Measurements from ENCODE around the gene LOXHD1.

Gene LOXHD1

DNA sequence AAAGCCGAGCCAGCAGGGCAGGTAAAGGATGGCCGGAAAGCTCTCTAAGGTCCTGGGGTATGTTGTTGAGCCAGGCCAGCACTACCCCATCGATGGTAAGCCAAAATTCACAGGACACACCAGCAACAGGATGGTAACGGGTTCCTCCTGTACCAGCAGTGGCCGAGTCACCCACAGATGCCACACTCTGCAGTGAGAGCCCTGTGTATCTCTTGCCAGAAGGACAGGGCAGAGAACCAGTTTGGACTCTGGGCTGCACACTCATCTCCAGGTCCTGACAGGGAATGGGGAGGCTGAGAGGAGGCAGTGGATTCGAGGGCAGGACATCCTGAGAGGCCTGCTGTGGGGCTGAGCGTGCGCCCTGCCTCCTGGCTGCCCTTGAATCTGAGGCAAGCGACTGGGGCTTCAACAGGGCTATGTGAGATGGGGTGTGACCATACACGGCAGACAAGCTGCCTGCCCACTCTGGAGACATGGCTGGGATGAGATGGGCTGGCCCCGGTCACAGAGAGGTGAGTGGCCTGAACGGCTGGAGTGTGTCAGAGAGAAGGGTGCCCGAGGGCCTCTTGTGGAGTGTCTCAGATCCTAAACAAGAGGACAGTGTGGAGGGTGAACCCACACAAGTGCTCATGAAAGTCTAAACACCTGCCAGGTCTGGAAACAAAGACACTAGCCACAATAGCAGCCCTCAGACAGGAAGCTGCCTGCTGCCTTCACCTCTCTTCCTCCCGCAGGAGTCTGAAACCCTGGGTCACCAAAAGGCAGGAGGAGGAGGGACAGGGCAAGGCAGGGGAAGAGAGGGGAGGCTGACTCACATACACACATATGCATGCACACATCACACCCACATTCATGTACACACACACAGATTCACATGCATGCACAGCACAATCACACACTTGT, 182.3 kb downstream of the LOXHD1 start:
- DNase-seq: no peak

DNA sequence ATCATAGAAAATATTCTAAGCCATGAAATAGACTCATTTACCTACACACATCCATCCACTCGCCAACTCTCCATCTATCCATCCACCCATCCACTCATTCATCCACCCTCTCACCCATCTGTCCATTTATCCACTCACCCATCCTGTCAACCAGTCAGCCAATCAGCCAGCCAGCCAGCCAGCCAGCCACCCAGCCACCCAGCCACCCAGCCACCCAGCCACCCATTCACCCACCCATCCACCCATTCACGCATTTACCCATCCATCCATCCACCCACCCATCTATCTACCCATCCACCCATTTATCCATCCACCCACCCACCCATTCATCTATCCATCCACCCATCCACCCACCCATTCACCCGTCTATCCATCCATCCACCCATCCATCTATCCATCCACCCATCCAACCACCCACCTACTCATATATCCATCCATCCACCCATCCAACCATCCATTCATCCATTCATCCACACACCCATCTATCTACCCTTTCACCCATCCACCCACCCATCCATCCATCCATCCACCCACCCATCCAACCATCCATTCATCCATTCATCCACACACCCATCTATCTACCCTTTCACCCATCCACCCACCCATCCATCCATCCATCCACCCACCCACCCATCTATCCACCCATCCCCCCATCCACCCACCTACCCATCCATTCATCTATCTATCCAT, 185.1 kb downstream of the LOXHD1 start:
- DNase-seq: no peak

- DNase-seq: no peak
Measured at GRCh38 chr18:46470714-46471113, 186.3 kb downstream of the LOXHD1 start.

DNA sequence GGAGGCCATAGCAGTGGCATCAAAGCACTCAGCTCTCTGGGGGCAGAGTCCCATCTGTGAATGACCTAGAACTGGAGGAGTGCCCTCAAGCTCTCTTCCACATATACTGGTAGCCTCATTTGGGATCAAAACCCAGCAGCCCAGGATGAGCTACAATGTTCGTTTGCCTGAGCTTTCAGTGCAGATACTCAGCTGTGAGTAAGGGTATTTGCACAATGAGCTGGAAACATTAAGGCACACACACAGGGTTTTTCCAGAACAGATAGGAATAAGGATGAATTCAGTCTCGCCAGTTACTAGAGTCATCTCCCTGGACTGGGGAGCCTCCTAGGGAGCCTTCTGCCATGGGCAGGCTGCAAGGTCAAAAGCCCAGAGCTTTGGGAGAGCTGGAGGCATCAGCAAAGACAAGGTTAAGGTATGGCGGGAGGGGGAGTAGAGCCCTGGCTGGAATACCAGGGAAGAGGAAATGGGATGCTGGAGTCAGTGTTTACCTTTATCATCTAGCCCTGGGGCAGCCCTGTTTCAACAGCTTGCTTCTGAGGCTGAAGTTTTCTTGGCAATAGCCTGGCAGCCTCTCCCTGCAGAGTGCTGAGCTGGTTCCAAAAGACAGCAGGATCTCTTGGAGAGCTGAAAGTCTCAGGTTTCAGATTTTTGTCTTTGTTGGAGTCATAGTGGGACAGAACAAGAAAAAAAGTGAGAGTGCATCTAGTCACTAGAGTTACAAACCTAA, 187.7 kb downstream of the LOXHD1 start:
- DNase-seq: no peak

DNA sequence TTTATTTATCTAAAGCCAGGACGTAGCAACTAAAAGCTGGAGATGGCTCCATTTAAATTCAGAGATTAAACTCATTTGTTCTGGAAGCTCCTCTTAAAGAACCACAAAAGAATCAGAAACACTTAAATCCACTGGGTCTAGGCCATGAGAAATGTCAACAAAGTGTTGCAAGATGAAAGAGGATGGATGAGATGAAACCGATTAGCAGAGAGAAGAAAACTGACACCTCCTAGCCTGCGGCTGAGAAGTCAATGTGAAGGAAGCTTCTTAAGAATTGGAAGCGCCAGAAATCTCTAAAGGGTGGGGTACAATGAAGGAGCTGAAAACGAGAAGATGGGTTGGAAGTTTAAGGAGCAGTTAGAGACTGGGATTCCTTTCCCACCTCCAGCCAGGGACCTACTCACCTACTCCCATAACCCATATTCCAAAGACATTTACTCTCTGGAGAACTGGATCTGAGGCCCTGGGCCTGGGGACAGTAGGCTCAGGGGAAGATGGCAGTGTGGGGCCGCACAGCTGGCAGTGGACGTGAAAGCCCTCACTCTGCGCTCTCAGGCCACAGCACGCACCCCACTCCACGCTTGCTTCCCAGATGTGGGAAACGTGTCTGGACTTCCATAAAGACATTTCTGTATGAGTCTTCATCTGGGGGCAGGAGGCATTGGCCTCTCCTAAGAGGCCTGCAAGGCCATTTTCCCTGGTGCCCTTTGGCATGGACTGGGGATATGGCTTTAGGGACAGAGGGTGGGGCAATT, 188.4 kb downstream of the LOXHD1 start:
- no peak for DNase-seq

GRCh38 chr18:46466234-46467160, 190.5 kb downstream of the LOXHD1 start:
- no peak for DNase-seq

GRCh38 chr18:46464926-46465655, 191.9 kb downstream of the LOXHD1 start:
- DNase-seq: no peak

- DNase-seq: no peak
Measured at GRCh38 chr18:46462523-46462922, 194.5 kb downstream of the LOXHD1 start.

GRCh38 chr18:46461993-46462392, 195.0 kb downstream of the LOXHD1 start:
- DNase-seq: no peak

- no peak for DNase-seq
Measured at GRCh38 chr18:46460754-46461153, 196.3 kb downstream of the LOXHD1 start.

- DNase-seq: no peak
Measured at GRCh38 chr18:46459789-46460455, 197.1 kb downstream of the LOXHD1 start.

GRCh38 chr18:46458472-46458871, 198.5 kb downstream of the LOXHD1 start:
- DNase-seq: no peak

- no peak for DNase-seq
Measured at GRCh38 chr18:46456691-46457090, 200.3 kb downstream of the LOXHD1 start.

DNA sequence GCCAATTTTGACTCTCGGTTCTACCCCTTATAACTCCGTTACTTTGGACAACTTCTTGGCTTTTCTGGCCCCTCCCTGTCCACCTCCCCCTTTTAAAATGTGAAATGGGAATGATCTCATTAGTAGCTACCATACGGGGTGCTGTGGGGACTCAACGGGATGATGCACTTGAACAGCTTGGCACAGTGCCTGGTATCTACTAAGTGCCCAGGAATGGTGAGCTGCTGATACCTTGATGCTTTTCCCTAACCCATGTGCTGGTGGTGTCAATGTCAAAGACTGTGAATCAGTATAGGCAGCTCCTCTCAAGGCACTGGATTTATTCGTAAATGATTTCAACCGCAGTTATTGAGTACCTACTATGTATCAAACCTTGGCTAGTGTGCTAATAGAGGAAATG, 204.2 kb downstream of the LOXHD1 start:
- no peak for DNase-seq

DNA sequence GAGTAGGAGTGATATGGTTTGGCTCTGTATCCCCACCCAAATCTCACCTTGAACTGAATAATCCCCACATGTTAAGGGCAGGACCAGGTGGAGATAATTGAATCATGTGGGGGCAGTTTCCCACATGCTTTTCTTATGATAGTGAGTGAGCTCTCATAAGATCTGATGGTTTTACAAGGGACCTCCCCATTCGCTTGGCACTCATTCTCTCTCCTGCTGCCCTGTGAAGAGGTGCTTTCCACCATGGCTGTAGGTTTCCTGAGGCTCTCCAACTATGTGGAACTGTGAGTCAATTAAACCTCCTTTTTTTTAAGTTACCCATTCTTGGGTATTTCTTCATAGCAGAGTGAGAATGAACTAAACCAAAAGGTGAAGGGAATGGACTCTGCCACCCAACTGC, 207.5 kb downstream of the LOXHD1 start:
- DNase-seq: no peak

DNA sequence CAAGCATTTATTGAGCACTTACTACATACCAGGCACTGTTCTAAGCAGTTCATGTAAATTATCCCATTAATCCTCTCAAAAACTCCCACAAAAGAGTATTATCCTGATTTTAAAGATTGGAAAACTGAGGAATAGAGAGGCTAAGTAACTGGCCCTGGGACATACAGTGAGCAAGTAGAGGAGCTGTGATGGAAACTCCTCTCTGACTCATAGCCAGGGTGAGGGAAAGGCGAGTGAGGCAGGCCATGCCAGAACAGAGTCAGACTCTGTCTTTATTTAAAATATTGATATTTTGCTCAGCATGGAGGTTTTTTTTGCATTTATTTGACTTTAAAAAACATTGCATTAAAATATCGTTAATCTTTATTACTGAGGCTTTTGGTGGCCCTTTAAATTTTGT, 208.0 kb downstream of the LOXHD1 start:
- DNase-seq: no peak

DNA sequence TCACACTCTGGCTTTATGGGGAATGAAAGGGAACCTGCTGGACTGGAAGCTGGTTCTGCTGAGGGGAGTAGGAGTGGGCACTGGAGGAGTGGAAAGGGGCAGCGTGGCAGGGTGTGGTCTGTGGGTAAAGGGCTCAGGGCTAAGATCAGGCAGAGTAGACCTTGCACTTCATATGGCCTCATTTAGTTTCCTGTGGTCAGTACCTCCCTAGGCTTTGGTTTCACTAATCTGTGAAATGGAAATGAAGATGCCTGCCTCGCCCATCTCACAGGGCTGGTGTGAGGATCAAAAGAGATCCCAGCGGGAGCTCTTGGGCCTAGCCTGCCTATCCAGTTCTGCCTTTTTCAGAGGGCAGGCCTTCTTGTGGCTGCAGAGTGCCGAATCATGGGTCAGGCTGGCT, 208.7 kb downstream of the LOXHD1 start:
- no peak for DNase-seq

DNA sequence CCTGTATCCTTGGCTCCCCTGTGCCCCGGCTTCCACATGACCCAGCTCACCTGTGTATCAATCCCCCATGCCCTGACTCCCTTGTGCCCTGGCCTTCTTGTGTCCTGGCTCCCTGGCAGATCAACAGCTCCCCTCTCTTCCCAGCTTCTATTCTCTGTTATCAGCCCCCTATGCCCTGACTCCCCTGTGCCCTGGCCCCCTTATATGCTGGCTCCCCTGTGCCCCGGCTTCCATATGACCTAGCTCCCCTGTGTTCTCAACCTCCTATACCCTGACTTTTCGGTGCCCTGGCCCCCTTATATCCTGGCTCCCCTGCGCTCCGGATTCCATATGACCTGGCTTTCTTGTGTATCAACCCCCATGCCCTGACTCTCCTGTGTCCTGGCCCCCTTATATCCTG, 209.2 kb downstream of the LOXHD1 start:
- DNase-seq: no peak

- DNase-seq: no peak
Measured at GRCh38 chr18:46447323-46447722, 209.7 kb downstream of the LOXHD1 start.

- DNase-seq: no peak
Measured at GRCh38 chr18:46445522-46446313, 211.3 kb downstream of the LOXHD1 start.
